Keratinocyte (primary cell): Measurements from ENCODE around the gene DAPP1. TPM values are rescaled to one million over a fixed set of nuclear protein-coding genes. Genes with fewer than 3 reads are reported as not detected.

Experiments
- DNase-seq: peaks from one replicate; pipeline ENCODE4 v3.0.0-alpha.2; 2011; ENCODE audit warnings: low read depth, missing footprints, low spot score
- FAIRE-seq: peaks from 2 replicates; lab custom pipeline; 2011; peaks lifted over from hg19 to GRCh38; lab: Jason Lieb, UNC
- H2AFZ ChIP-seq: 2 replicates; pipeline ENCODE4 v1.6.0; 2012; ENCODE audit warnings: low read length, control low read depth, inconsistent platforms; ENCODE audit not compliant: control insufficient read depth
- H3K27ac ChIP-seq: 2 replicates; pipeline ENCODE4 v1.5.1; 2011; ENCODE audit warnings: low read length; ENCODE audit not compliant: control insufficient read depth, insufficient read depth
- H3K27me3 ChIP-seq: 3 replicates; pipeline ENCODE4 v1.6.0; 2011; ENCODE audit warnings: low read length; ENCODE audit not compliant: control insufficient read depth, insufficient read depth; ENCODE audit errors: extremely low read depth
- H3K36me3 ChIP-seq, 2 experiments: 2 replicates in 1 of 2; 3 replicates in 1 of 2; pipeline ENCODE4 v1.5.1; 2011; ENCODE audit warnings: low read length in 2 of 2, mild to moderate bottlenecking in 1 of 2; ENCODE audit not compliant: control insufficient read depth in 2 of 2, insufficient read depth in 2 of 2; ENCODE audit errors: extremely low read depth in 1 of 2
- H3K4me1 ChIP-seq: 3 replicates; pipeline ENCODE4 v1.5.1; 2011; ENCODE audit warnings: low read length; ENCODE audit not compliant: control insufficient read depth, insufficient read depth; ENCODE audit errors: extremely low read depth
- H3K4me2 ChIP-seq: 3 replicates; pipeline ENCODE4 v1.6.0; 2011; ENCODE audit warnings: low read depth, low read length; ENCODE audit not compliant: control insufficient read depth, insufficient read depth; ENCODE audit errors: extremely low read depth
- H3K4me3 ChIP-seq, 3 experiments: fragments of 200-600 bp in 1 of 3; sonication (generic) in 1 of 3; 2 replicates in 2 of 3; 3 replicates in 1 of 3; pipeline ENCODE4 v1.5.1; 2011 to 2016; ENCODE audit warnings: low read length in 3 of 3, mild to moderate bottlenecking in 3 of 3, control low read depth in 2 of 3, inconsistent platforms in 1 of 3, low read depth in 1 of 3, mixed read lengths in 1 of 3, mixed run types in 1 of 3, moderate library complexity in 1 of 3; ENCODE audit not compliant: control insufficient read depth in 2 of 3, insufficient read depth in 2 of 3; ENCODE audit errors: extremely low read depth in 1 of 3
- H3K79me2 ChIP-seq: 2 replicates; pipeline ENCODE4 v1.6.0; 2012; ENCODE audit warnings: low read length; ENCODE audit not compliant: control insufficient read depth, insufficient read depth
- H3K9ac ChIP-seq: 3 replicates; pipeline ENCODE4 v1.6.0; 2011; ENCODE audit warnings: low read length; ENCODE audit not compliant: control insufficient read depth, insufficient read depth; ENCODE audit errors: extremely low read depth
- H3K9me1 ChIP-seq: 3 replicates; pipeline ENCODE4 v1.6.0; 2011; ENCODE audit warnings: low read length; ENCODE audit not compliant: control insufficient read depth, insufficient read depth; ENCODE audit errors: extremely low read depth
- H3K9me3 ChIP-seq: 2 replicates; pipeline ENCODE4 v1.5.1; 2012; ENCODE audit warnings: low read depth, low read length; ENCODE audit not compliant: control insufficient read depth
- H4K20me1 ChIP-seq: 3 replicates; pipeline ENCODE4 v1.6.0; 2011; ENCODE audit warnings: low read length; ENCODE audit not compliant: control insufficient read depth, insufficient read depth; ENCODE audit errors: extremely low read depth
- CTCF ChIP-seq, 3 experiments: IDR thresholded peaks in 1 of 3; conservative IDR thresholded peaks in 1 of 3; optimal IDR thresholded peaks in 1 of 3; 2 replicates in 2 of 3; 3 replicates in 1 of 3; pipeline versions ENCODE3 to v1.5.1; 2011; ENCODE audit warnings: low read length in 3 of 3, mild to moderate bottlenecking in 3 of 3, moderate library complexity in 2 of 3, control low read depth in 1 of 3, inconsistent platforms in 1 of 3; ENCODE audit not compliant: insufficient read depth in 2 of 3; ENCODE audit errors: extremely low read depth in 1 of 3
- EZH2 ChIP-seq: IDR thresholded peaks from one replicate; pipeline ENCODE4 v1.6.1; 2012; ENCODE audit warnings: inconsistent platforms, mild to moderate bottlenecking, low read length, moderate library complexity
- dilution Hi-C: fragments of 300-500 bp; cut with MboI; formaldehyde crosslinking; loops from one replicate; pipeline ENCODE4 v1.7.0; 2020; ENCODE audit warnings: low sequenced_read_pairs; ENCODE audit not compliant: extremely low pct_ligation_motif_present
- polyA plus RNA-seq, 5 experiments: library from polyadenylated mRNA; depleted of rRNA in 3 of 5; stranded (reverse) in 3 of 5; stranded (forward) in 1 of 5; unstranded in 1 of 5; fragments of >200 nt; gene quantifications; 1 replicate in 1 of 5; 2 replicates in 3 of 5; 3 replicates in 1 of 5; pipeline versions ENCODE4 v1.2.1 to v1.2.3, GENCODE V29; 2011 to 2012; ENCODE audit warnings: missing spikeins in 2 of 5, low read depth in 1 of 5, low replicate concordance in 1 of 5

DAPP1 gene
- polyA plus RNA-seq, 1 donor (not counting 4 experiments of a cell fraction or from before 2014, with no cell fraction given), result 80.3 TPM

- Histone ChIP-seq H3K27me3 (no peaks in the 10 kb centered on the region), H3K9me1 (no peaks in the 10 kb centered on the region), H4K20me1 (no peaks in the 10 kb centered on the region), H3K4me1 (no peaks in the 10 kb centered on the region), H3K4me2 (no peak overlapping the region), H3K79me2 (no peaks in the 10 kb centered on the region), H3K4me3 (no peak overlapping the region), H3K9me3 (no peaks in the 10 kb centered on the region), H3K36me3 (peaks cover 13 to 19% of the 10 kb centered on the region in 2 experiments), H2AFZ (no peak overlapping the region), H3K9ac (no peak overlapping the region), H3K27ac (peak overlapping the region; percentile 34)
- FAIRE-seq (peak; percentile 36), DNase-seq (no peak)
- TF ChIP-seq EZH2, result no peak
- no peak for TF ChIP-seq CTCF (optimal IDR thresholded peaks at IDR 0.05 in 1 of 3, IDR thresholded peaks at IDR 0.05 in 1 of 3, conservative IDR thresholded peaks at IDR 0.05 in 1 of 3; ENCODE audit: extremely low read depth in 1 of 3, insufficient read depth in 2 of 3, low read length in 3 of 3)
- dilution Hi-C loops, result no loop called here
Measured at GRCh38 chr4:99879458-99879857, 62.8 kb downstream of the DAPP1 start.

- FAIRE-seq, result no peak
- TF ChIP-seq CTCF (optimal IDR thresholded peaks at IDR 0.05 in 1 of 3, IDR thresholded peaks at IDR 0.05 in 1 of 3, conservative IDR thresholded peaks at IDR 0.05 in 1 of 3; ENCODE audit: extremely low read depth in 1 of 3, insufficient read depth in 2 of 3, low read length in 3 of 3) (peak in 2 of 3 experiments; percentile 12 to 39), EZH2 (no peak)
- Histone ChIP-seq H4K20me1 (no peaks in the 10 kb centered on the region), H3K79me2 (peaks cover 18% of the 10 kb centered on the region), H3K4me1 (no peaks in the 10 kb centered on the region), H3K9me1 (no peaks in the 10 kb centered on the region), H2AFZ (no peak overlapping the region), H3K27ac (no peak overlapping the region), H3K36me3 (peaks cover 12 to 21% of the 10 kb centered on the region in 2 experiments), H3K9me3 (no peaks in the 10 kb centered on the region), H3K4me2 (no peak overlapping the region), H3K4me3 (no peak overlapping the region), H3K27me3 (no peaks in the 10 kb centered on the region), H3K9ac (no peak overlapping the region)
- dilution Hi-C loops, result no loop called here
- DNase-seq, result no peak
Measured at GRCh38 chr4:99885063-99885664, 68.5 kb downstream of the DAPP1 start.
